WERI-Rb-1 (cell line): Measurements from ENCODE around the gene RYR2.
"Not testable (repeated sequence)": the region's sequence is repeated elsewhere in the genome, so short reads cannot be mapped to it uniquely, and the experiment has no call there.

Experiments used
- DNase-seq: peaks from one replicate; pipeline ENCODE4 v3.0.0-alpha.2; 2020
- H3K27ac ChIP-seq: fragments of 250-450 bp; sonication (Bioruptor Pico); 2 replicates; pipeline ENCODE4 v1.5.1; 2020; ENCODE audit warnings: mild to moderate bottlenecking, moderate library complexity
- H3K27me3 ChIP-seq: fragments of 250-450 bp; sonication (Bioruptor Pico); 2 replicates; pipeline ENCODE4 v1.5.1; 2021; ENCODE audit warnings: mild to moderate bottlenecking, low read depth, moderate library complexity; ENCODE audit not compliant: insufficient read depth, severe bottlenecking
- H3K36me3 ChIP-seq: fragments of 250-450 bp; sonication (Bioruptor Pico); 2 replicates; pipeline ENCODE4 v1.5.1; 2020; ENCODE audit warnings: mild to moderate bottlenecking, moderate library complexity
- H3K4me3 ChIP-seq: 2 replicates; pipeline ENCODE4 v1.5.1; 2011; ENCODE audit warnings: low read depth, mild to moderate bottlenecking, control low read depth, low read length
- H3K9me3 ChIP-seq: fragments of 250-450 bp; sonication (Bioruptor Pico); 2 replicates; pipeline ENCODE4 v1.5.1; 2021; ENCODE audit warnings: mild to moderate bottlenecking, moderate library complexity; ENCODE audit not compliant: severe bottlenecking
- CTCF ChIP-seq: IDR thresholded peaks from 2 replicates; pipeline ENCODE4 v1.5.1; 2011; ENCODE audit warnings: low read depth, mild to moderate bottlenecking, control low read depth, inconsistent platforms, low read length

RYR2 gene

GRCh38 chr1:237580726-237581125 lies 538.7 kb downstream of the RYR2 start:
- Histone ChIP-seq H3K4me3 (no peak overlapping the region), H3K27ac (no peak overlapping the region), H3K36me3 (no peaks in the 10 kb centered on the region), H3K27me3 (no peaks in the 10 kb centered on the region), H3K9me3 (peaks cover 9% of the 10 kb centered on the region)
- DNase-seq: no peak
- no peak for TF ChIP-seq CTCF

- Histone ChIP-seq H3K9me3 (peaks cover 6% of the 10 kb centered on the region), H3K27ac (no peak overlapping the region), H3K27me3 (no peaks in the 10 kb centered on the region), H3K4me3 (no peak overlapping the region), H3K36me3 (no peaks in the 10 kb centered on the region)
- no peak for DNase-seq
- TF ChIP-seq CTCF: no peak
Measured at GRCh38 chr1:237583270-237583669, 541.3 kb downstream of the RYR2 start.

- H3K4me3 ChIP-seq: no peak overlapping the region
- no peak overlapping the region for H3K27ac ChIP-seq
- H3K27me3 ChIP-seq: no peaks in the 10 kb centered on the region
- DNase-seq: no peak
- H3K9me3 ChIP-seq: peaks cover 4% of the 10 kb centered on the region
- H3K36me3 ChIP-seq: no peaks in the 10 kb centered on the region
- no peak for TF ChIP-seq CTCF
Measured at GRCh38 chr1:237583756-237584155, 541.8 kb downstream of the RYR2 start.

- no peaks in the 10 kb centered on the region for H3K27me3 ChIP-seq
- H3K9me3 ChIP-seq: no peaks in the 10 kb centered on the region
- DNase-seq: no peak
- no peak overlapping the region for H3K27ac ChIP-seq
- H3K4me3 ChIP-seq: no peak overlapping the region
- no peak for TF ChIP-seq CTCF
- H3K36me3 ChIP-seq: no peaks in the 10 kb centered on the region
Measured at GRCh38 chr1:237590386-237590785, 548.4 kb downstream of the RYR2 start.

GRCh38 chr1:237591353-237591752 lies 549.4 kb downstream of the RYR2 start:
- H3K36me3 ChIP-seq: no peaks in the 10 kb centered on the region
- H3K9me3 ChIP-seq: no peaks in the 10 kb centered on the region
- DNase-seq: no peak
- H3K27me3 ChIP-seq: no peaks in the 10 kb centered on the region
- H3K27ac ChIP-seq: no peak overlapping the region
- no peak overlapping the region for H3K4me3 ChIP-seq
- peak; percentile 41 for TF ChIP-seq CTCF

GRCh38 chr1:237603036-237603568 lies 561.1 kb downstream of the RYR2 start:
- not testable (repeated sequence) for DNase-seq, H3K9me3 ChIP-seq, H3K27ac ChIP-seq, H3K27me3 ChIP-seq, H3K4me3 ChIP-seq, H3K36me3 ChIP-seq
